GM12874 (cell line): ENCODE measurements around the gene GRID2.

ENCODE experiments used
- TF ChIP-seq, protein P1 (sequence below): IDR thresholded peaks from 2 replicates; pipeline ENCODE4 v1.5.1; 2011; ENCODE audit warnings: low read depth, mild to moderate bottlenecking, control low read depth, low read length, moderate library complexity; ENCODE audit not compliant: insufficient read depth

The GRID2 gene

GRCh38 chr4:93396272-93396671 is 1092.5 kb downstream of the GRID2 start:
- TF ChIP-seq, protein P1, sequence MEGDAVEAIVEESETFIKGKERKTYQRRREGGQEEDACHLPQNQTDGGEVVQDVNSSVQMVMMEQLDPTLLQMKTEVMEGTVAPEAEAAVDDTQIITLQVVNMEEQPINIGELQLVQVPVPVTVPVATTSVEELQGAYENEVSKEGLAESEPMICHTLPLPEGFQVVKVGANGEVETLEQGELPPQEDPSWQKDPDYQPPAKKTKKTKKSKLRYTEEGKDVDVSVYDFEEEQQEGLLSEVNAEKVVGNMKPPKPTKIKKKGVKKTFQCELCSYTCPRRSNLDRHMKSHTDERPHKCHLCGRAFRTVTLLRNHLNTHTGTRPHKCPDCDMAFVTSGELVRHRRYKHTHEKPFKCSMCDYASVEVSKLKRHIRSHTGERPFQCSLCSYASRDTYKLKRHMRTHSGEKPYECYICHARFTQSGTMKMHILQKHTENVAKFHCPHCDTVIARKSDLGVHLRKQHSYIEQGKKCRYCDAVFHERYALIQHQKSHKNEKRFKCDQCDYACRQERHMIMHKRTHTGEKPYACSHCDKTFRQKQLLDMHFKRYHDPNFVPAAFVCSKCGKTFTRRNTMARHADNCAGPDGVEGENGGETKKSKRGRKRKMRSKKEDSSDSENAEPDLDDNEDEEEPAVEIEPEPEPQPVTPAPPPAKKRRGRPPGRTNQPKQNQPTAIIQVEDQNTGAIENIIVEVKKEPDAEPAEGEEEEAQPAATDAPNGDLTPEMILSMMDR, result no peak

DNA sequence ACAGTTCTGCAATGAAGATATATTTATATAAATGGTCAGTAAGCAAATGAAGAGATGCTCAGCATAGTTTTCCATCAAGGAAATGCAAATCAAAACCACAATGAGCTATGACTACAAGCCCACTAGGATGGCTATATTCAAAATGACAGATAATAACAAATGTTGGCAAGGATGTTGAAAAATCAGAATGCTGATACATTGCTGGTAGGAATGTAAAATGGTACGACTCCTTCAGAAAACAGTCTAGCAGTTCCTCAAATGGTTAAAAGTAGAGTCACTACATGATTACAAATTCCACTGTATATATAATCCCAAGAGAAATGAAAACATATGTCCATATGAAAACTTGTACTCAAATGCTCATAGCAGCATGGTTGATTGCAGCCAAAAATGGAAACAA is 1099.8 kb downstream of the GRID2 start:
- TF ChIP-seq, protein P1, result no peak

GRCh38 chr4:93407493-93408275 is 1103.9 kb downstream of the GRID2 start:
- TF ChIP-seq, protein P1, result no peak

GRCh38 chr4:93409035-93409434 is 1105.3 kb downstream of the GRID2 start:
- TF ChIP-seq, protein P1, result no peak

GRCh38 chr4:93414041-93414550 is 1110.3 kb downstream of the GRID2 start:
- TF ChIP-seq, protein P1, result no peak

GRCh38 chr4:93416344-93417128 is 1112.8 kb downstream of the GRID2 start:
- TF ChIP-seq, protein P1, result no peak

DNA sequence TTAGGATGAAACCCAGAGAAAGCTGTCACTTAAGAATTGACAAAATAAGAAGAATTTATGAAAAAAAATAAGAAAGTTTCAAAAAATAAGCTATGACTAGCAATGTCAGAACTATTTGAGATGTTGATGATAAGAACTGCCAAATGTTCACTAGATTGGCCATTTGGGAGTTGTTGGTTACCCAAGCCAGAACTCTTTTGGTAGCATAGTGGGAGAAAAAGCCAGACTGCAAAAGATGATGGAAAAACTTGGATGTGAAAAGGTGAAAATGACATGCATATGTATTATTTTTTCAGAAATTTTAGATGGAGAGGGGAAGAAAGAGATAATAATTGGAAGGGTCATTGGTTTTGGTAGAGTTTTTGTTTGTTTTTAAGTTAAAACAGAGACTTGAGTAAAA is 1127.6 kb downstream of the GRID2 start:
- TF ChIP-seq, protein P1, result no peak
